Stimulated activated CD8-positive, alpha-beta memory T cell treated with anti-CD3 and anti-CD28 coated beads, Interleukin-7, amount 100 ng/mL, for 24 hours (primary cell): Measurements from ENCODE around the gene BLMH.

Experiments used
- DNase-seq: peaks from one replicate; pipeline ENCODE4 v3.0.0-alpha.2; 2020; ENCODE audit warnings: low read depth

Gene BLMH

DNA sequence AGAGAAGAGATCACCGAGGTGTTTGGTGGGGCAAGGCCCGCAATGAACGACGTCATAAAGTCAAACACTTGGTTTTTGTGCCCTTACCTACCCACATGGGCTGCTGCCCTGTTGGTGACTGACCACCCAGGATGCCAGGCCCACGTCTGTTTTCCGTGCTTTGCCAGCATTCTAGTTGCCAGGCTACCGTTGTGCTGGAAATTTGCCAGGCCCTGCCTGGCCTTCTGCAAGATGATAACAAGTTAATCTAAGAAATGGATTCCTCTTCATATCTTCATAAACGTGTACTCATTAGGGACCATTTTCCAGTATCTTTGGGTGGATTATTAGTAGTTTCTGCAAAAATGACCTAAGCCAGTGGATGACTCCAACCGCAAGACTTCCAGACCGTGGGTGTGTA lies 91.6 kb downstream of the BLMH start:
- no peak for DNase-seq

- DNase-seq, result no peak
Observed at GRCh38 chr17:30199600-30199999, 92.1 kb downstream of the BLMH start.
